ENCODE results near the gene LAMTOR2.

LAMTOR2 gene

GRCh38 chr1:156099282-156099681, 44.7 kb downstream of the LAMTOR2 start:
- no peak for DNase-seq (ENCODE audit: low read depth)

- DNase-seq (ENCODE audit: low read depth): no peak
Observed at GRCh38 chr1:156100205-156100995, 45.8 kb downstream of the LAMTOR2 start.

GRCh38 chr1:156101880-156102279, 47.3 kb downstream of the LAMTOR2 start:
- no peak for DNase-seq (ENCODE audit: low read depth)

GRCh38 chr1:156102633-156103511, 48.3 kb downstream of the LAMTOR2 start:
- DNase-seq (ENCODE audit: low read depth): no peak

- no peak for DNase-seq (ENCODE audit: low read depth)
Observed at GRCh38 chr1:156103521-156103947, 49.0 kb downstream of the LAMTOR2 start.

GRCh38 chr1:156104065-156104810, 49.7 kb downstream of the LAMTOR2 start:
- no peak for DNase-seq (ENCODE audit: low read depth)

GRCh38 chr1:156104861-156105832, 50.6 kb downstream of the LAMTOR2 start:
- DNase-seq (ENCODE audit: low read depth): no peak

- no peak for DNase-seq (ENCODE audit: low read depth)
Observed at GRCh38 chr1:156106624-156107488, 52.3 kb downstream of the LAMTOR2 start.

- DNase-seq (ENCODE audit: low read depth): no peak
Observed at GRCh38 chr1:156108057-156108456, 53.5 kb downstream of the LAMTOR2 start.

All from stimulated activated CD8-positive, alpha-beta memory T cell treated with anti-CD3 and anti-CD28 coated beads, Interleukin-7, amount 100 ng/mL, for 24 hours (primary cell).